A172 (cell line): ENCODE results near the gene MUCL3. TPM values are rescaled to one million over a fixed set of nuclear protein-coding genes. Genes with fewer than 3 reads are reported as not detected.
"Not testable (repeated sequence)": the region's sequence is repeated elsewhere in the genome, so short reads cannot be mapped to it uniquely, and the experiment has no call there.

ENCODE experiments used
- DNase-seq: peaks from one replicate; pipeline ENCODE4 v3.0.0-alpha.2; 2015; ENCODE audit warnings: low spot score
- total RNA-seq: library from RNA; depleted of rRNA; stranded (reverse); fragments of >200 nt; shearing (Covaris generic); gene quantifications from 2 replicates; pipeline ENCODE4 v1.2.3, GENCODE V29; 2014

Gene MUCL3
- total RNA-seq, 1 experiment from 2014 or later = not detected

GRCh38 chr6:30944051-30944450 is 3.3 kb downstream of the MUCL3 start:
- no peak for DNase-seq

- DNase-seq = no peak
Observed at GRCh38 chr6:30945281-30945680, 4.5 kb downstream of the MUCL3 start.

- no peak for DNase-seq
Observed at GRCh38 chr6:30947231-30947630, 6.5 kb downstream of the MUCL3 start.

GRCh38 chr6:30948811-30949210 is 8.0 kb downstream of the MUCL3 start:
- DNase-seq = no peak

GRCh38 chr6:30951907-30952469 is 11.2 kb downstream of the MUCL3 start:
- no peak for DNase-seq

GRCh38 chr6:30954631-30955366 is 14.0 kb downstream of the MUCL3 start:
- no peak for DNase-seq

GRCh38 chr6:30955367-30956042 is 14.7 kb downstream of the MUCL3 start:
- DNase-seq = no peak

GRCh38 chr6:30957716-30958115 is 16.9 kb downstream of the MUCL3 start:
- no peak for DNase-seq

GRCh38 chr6:30960907-30961673 is 20.3 kb downstream of the MUCL3 start:
- no peak for DNase-seq

- DNase-seq = no peak
Observed at GRCh38 chr6:30962716-30963115, 21.9 kb downstream of the MUCL3 start.

- peak; percentile 38 for DNase-seq
Observed at GRCh38 chr6:30963641-30964040, 22.9 kb downstream of the MUCL3 start.

GRCh38 chr6:30964075-30964474 is 23.3 kb downstream of the MUCL3 start:
- DNase-seq = no peak

GRCh38 chr6:30965140-30965601 is 24.4 kb downstream of the MUCL3 start:
- no peak for DNase-seq

- DNase-seq = no peak
Observed at GRCh38 chr6:30966154-30966553, 25.4 kb downstream of the MUCL3 start.

- not testable (repeated sequence) for DNase-seq
Observed at GRCh38 chr6:30969171-30969570, 28.4 kb downstream of the MUCL3 start.

GRCh38 chr6:30970946-30971345 is 30.2 kb downstream of the MUCL3 start:
- no peak for DNase-seq

GRCh38 chr6:30972816-30973215 is 32.0 kb downstream of the MUCL3 start:
- no peak for DNase-seq

GRCh38 chr6:30974490-30975252 is 33.9 kb downstream of the MUCL3 start:
- no peak for DNase-seq

- DNase-seq = no peak
Observed at GRCh38 chr6:30979141-30979540, 38.4 kb downstream of the MUCL3 start.

- DNase-seq = no peak
Observed at GRCh38 chr6:30979690-30980089, 38.9 kb downstream of the MUCL3 start.
